ENCODE data around the gene CACNG1. TPM values are rescaled to one million over a fixed set of nuclear protein-coding genes. Genes with fewer than 3 reads are reported as not detected.
"Not testable (repeated sequence)": the region's sequence is repeated elsewhere in the genome, so short reads cannot be mapped to it uniquely, and the experiment has no call there.

Gene CACNG1
- total and polyA plus RNA-seq, 8 donors = not detected

GRCh38 chr17:67088639-67089038 lies 44.3 kb downstream of the CACNG1 start:
- Histone ChIP-seq H3K36me3 (peaks cover 11 to 53% (median 41%) of the 10 kb centered on the region in 4 donors), H3K9me3 (no peaks in the 10 kb centered on the region), H3K27ac (no peak overlapping the region), H3K4me1 (no peaks in the 10 kb centered on the region), H3K4me3 (no peak overlapping the region), H3K27me3 (no peaks in the 10 kb centered on the region)
- TF ChIP-seq EP300 (IDR thresholded peaks at IDR 0.05) (no peak), CTCF (IDR thresholded peaks at IDR 0.05) (no peak), POLR2A (IDR thresholded peaks at IDR 0.05) (no peak), POLR2AphosphoS5 (IDR thresholded peaks at IDR 0.05) (no peak)
- DNase-seq = no peak
- 93 to 96% (median 95%) methylated on average over 3 of the region's 3 CpGs for WGBS, 5 donors
- intact Hi-C loops (cut with DNase I; ENCODE audit: low total_unique reads) = no loop called here

GRCh38 chr17:67090341-67090740 lies 46.0 kb downstream of the CACNG1 start:
- Histone ChIP-seq H3K4me1 (peaks cover 0 to 3% (median under 1%) of the 10 kb centered on the region in 4 donors), H3K36me3 (peaks cover 11 to 50% (median 28%) of the 10 kb centered on the region in 4 donors), H3K27ac (no peak overlapping the region), H3K27me3 (no peaks in the 10 kb centered on the region), H3K4me3 (no peak overlapping the region), H3K9me3 (no peaks in the 10 kb centered on the region)
- intact Hi-C loops (cut with DNase I; ENCODE audit: low total_unique reads) = no loop called here
- DNase-seq = no peak
- no peak for TF ChIP-seq POLR2A (IDR thresholded peaks at IDR 0.05)
- TF ChIP-seq EP300 (IDR thresholded peaks at IDR 0.05) = no peak
- TF ChIP-seq CTCF (IDR thresholded peaks at IDR 0.05) = no peak
- no peak for TF ChIP-seq POLR2AphosphoS5 (IDR thresholded peaks at IDR 0.05)

GRCh38 chr17:67092291-67092690 lies 47.9 kb downstream of the CACNG1 start:
- Histone ChIP-seq H3K27ac (no peak overlapping the region), H3K36me3 (peaks cover 0 to 30% (median 10%) of the 10 kb centered on the region in 4 donors), H3K27me3 (no peaks in the 10 kb centered on the region), H3K4me3 (no peak overlapping the region), H3K9me3 (no peaks in the 10 kb centered on the region), H3K4me1 (peaks cover 0 to 20% (median 7%) of the 10 kb centered on the region in 4 donors)
- no peak for TF ChIP-seq POLR2A (IDR thresholded peaks at IDR 0.05)
- TF ChIP-seq EP300 (IDR thresholded peaks at IDR 0.05) = no peak
- TF ChIP-seq POLR2AphosphoS5 (IDR thresholded peaks at IDR 0.05) = no peak
- no peak for TF ChIP-seq CTCF (IDR thresholded peaks at IDR 0.05)
- WGBS, 5 donors = 82 to 94% (median 92%) methylated on average over 5 of the region's 5 CpGs
- no peak for DNase-seq
- intact Hi-C loops (cut with DNase I; ENCODE audit: low total_unique reads) = no loop called here

- intact Hi-C loops (cut with DNase I; ENCODE audit: low total_unique reads); DNase-seq; H3K27me3 ChIP-seq; H3K4me3 ChIP-seq; H3K9me3 ChIP-seq; H3K27ac ChIP-seq: not testable (repeated sequence)
- peaks cover 0 to 28% (median 8%) of the 10 kb centered on the region in 4 donors for H3K36me3 ChIP-seq
- H3K4me1 ChIP-seq = peaks cover 0 to 24% (median 9%) of the 10 kb centered on the region in 4 donors
- 88 to 95% (median 92%) methylated on average over 7 of the region's 7 CpGs for WGBS, 5 donors
These were observed 48.4 kb downstream of the CACNG1 start for GRCh38 chr17:67092710-67093109.

- Histone ChIP-seq H3K4me3 (no peak overlapping the region), H3K27me3 (no peaks in the 10 kb centered on the region), H3K36me3 (peaks cover 0 to 22% (median 6%) of the 10 kb centered on the region in 4 donors), H3K27ac (no peak overlapping the region), H3K9me3 (no peaks in the 10 kb centered on the region), H3K4me1 (peaks cover 0 to 26% (median 9%) of the 10 kb centered on the region in 4 donors)
- TF ChIP-seq CTCF (IDR thresholded peaks at IDR 0.05) = no peak
- no peak for TF ChIP-seq EP300 (IDR thresholded peaks at IDR 0.05)
- no peak for TF ChIP-seq POLR2AphosphoS5 (IDR thresholded peaks at IDR 0.05)
- no peak for TF ChIP-seq POLR2A (IDR thresholded peaks at IDR 0.05)
- WGBS, 5 donors = 83 to 95% (median 91%) methylated on average over 2 of the region's 2 CpGs
- no peak for DNase-seq
- intact Hi-C loops (cut with DNase I; ENCODE audit: low total_unique reads) = no loop called here
These were observed 49.0 kb downstream of the CACNG1 start for GRCh38 chr17:67093348-67093747.
